ENCODE measurements around the gene SULT4A1.
A peak's percentile ranks its signal among the peaks of the same experiment; 100 is the strongest.

SULT4A1 gene

DNA sequence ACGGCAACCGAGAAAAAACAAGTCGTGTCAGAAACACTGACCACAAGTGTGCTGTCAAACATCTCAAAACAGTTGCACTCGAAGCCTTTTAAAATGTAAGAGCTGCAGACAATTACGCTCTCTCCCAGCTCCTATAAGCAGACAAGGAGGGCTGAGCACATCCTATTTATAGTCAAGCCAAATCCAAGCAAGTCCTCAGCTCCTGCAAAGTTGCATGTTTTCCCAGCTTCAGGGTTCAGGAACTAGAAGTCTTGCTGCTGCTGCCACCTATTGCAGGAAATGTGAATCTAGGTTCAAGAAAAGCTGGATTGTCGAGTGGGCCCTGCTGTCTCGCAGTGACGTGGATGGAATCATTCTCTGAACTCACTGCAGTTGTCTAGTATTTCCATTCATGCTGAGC is 65.7 kb downstream of the SULT4A1 start:
- DNase-seq = peak in 1 of 2 donors; percentile 9

DNA sequence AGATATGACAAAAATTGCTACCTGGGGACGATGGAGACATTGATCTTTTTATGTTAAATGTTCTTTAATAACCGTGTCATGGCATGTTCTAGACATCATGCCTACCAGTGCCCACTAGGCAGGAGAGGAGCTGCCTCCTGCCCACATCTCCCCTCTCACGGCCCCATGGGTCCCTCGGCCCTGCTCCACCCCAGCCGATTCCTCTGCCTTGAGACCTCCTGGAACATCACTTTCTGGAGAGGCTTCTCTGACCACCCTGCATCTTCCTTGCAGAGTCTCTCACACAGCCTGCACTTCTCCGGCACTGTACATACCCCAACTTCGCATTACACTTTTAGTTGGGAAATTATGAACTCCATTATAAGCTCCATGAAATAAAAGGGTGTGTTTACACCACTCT is 67.0 kb downstream of the SULT4A1 start:
- no peak for DNase-seq

DNA sequence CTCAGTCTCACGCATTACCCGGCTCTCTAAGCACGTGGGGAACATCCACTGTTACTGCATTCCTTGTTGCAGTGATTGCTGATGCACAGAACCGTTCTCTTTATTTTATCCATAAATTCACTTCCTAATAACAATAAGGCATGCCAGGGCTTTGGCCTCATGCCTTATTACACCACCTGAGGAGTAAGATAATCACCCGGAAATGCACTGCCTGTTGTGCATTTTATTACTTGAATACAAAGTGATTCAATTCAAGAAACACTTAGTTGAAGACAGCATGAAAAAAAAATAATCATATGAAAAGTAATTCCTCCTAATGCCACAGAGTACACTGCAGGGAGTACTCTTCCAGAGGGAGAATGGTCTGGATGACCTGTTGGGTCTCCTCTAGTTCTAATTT is 69.4 kb downstream of the SULT4A1 start:
- DNase-seq = no peak

DNA sequence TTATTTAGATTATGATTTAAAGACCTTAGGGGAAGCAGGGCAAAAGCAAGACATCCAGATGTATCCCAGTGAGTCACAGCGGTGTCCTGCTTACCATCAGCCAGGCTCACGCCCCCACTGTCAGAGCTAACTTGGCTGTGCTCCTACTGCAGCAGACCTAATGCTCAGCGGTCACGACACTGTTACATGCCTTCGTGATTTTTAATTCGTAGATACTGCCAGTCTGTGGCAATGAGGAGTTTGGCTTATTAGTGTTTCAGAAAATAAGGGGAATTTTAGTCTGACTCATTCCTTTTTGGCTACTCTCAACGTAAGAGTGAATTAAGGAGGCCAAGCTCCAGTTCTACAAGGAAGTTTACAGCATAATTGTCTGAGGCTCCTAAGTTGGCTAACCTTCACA is 72.9 kb downstream of the SULT4A1 start:
- no peak for DNase-seq

DNA sequence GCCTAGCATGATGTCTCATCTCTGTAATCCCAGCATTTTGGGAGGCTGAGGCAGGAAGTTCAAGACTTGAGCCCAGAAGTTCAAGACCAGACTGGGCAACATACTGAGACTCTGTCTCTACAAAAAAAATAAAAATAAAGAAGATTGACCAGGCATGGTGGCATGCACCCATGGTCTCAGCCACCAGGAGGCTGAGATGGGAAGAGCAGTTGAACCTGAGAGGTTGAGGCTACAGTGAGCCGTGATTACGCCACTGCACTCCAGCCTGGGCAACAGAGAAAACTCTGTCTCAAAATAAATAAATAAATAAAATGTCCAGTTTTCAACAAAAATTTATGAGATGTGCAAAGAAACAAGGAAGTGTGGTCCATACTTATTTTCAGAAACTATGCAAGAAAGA is 78.5 kb downstream of the SULT4A1 start:
- DNase-seq = no peak

DNA sequence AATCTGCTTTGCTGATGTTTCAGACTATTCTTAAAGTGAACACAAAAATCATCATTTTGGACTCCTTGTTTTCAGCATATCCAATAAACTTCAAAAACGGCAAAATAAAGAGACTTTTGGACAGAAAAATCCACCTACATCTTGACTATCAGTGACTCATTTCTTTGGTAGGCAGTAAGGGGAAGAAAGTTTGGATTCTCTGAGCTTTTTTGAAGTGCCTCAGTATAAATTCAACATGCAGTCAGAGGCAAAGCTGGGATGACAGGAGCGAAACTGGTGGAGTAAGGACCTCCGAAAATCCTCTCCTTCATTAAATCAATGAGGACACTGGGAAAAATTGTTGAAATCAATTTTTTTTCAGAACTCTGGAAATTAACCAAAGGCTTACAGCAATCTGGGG is 79.9 kb downstream of the SULT4A1 start:
- DNase-seq = no peak

DNA sequence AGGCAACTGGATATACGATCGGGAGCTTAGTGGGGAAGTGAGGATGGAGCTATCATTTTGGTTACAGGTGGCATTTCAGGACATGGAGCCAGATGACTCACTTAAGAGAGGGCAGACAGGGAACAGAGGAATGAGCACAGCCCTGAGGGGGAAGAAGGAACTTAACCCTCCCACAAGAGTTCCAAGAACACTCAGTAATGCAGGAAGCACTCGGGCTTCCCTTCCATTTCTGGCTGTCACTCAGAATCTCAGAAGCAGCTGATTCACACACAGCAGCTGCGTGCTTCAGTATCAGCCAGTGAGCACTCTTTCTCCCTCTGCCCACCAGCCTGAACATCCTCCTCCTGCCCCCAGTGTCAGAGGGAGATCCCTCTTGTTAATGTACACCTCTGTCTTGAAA is 85.0 kb downstream of the SULT4A1 start:
- peak; percentile 60 to 73 for DNase-seq

DNA sequence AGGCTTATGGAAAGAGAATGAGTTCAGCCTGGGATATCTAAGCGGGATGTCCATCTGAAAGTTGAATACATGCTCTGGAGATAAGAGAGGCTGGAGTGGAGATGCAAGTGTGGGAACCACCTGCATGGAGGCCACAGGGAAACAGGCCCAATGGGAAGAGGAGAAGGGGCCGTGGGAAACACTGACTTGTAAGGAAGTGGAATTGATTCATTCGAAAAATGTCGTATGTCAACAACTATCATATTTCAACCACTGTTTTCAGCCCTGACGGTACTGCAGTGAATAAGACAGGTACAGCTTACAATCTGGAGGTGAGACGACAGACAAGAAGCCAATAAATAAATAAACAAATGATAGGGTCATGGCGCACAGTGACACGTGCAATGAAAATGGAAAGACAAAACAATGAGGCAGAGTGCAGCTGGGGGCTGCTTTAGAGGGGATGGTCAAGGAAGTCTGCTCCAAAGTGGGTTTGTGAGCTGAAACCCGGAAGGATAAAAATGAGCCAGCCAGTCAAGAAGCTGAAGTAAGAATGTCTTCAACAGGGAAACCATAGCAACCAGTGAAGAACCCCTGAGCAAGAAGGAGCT is 86.1 kb downstream of the SULT4A1 start:
- DNase-seq = no peak
